Right lobe of liver (tissue), 6 donors: ENCODE data around the gene FGF11. TPM values are rescaled to one million over a fixed set of nuclear protein-coding genes. Genes with fewer than 3 reads are reported as not detected.

Experiments
- ATAC-seq, 4 donors: fragments of 200-7000 bp; cut with Tn5 transposase; one replicate each; pipeline ENCODE4 v1.9.1; 2020; ENCODE audit warnings: mild to moderate bottlenecking in 4 of 4, moderate library complexity in 4 of 4
- DNase-seq, 3 donors: peaks; one replicate each; pipeline ENCODE4 v3.0.0-alpha.2; 2020
- H3K27ac ChIP-seq, 3 donors: fragments of 200-600 bp; one replicate each; pipeline ENCODE4 v1.8.0; 2022
- H3K27me3 ChIP-seq, 2 donors: fragments of 200-600 bp; one replicate each; pipeline ENCODE4 v1.8.0; 2022
- H3K36me3 ChIP-seq, 4 donors: fragments of 200-600 bp; sonication (generic) in 1 of 4; one replicate each; pipeline versions ENCODE4 v1.5.1 to v1.8.0; 2017 to 2022; ENCODE audit warnings: control low read depth in 1 of 4
- H3K4me1 ChIP-seq, 4 donors: fragments of 200-600 bp; sonication (generic) in 1 of 4; one replicate each; pipeline versions ENCODE4 v1.5.1 to v1.8.0; 2017 to 2022; ENCODE audit warnings: control low read depth in 1 of 4
- H3K4me3 ChIP-seq, 3 donors: fragments of 200-600 bp; one replicate each; pipeline ENCODE4 v1.8.0; 2022
- H3K9me3 ChIP-seq, 4 donors: fragments of 200-600 bp; sonication (generic) in 1 of 4; one replicate each; pipeline versions ENCODE4 v1.5.1 to v1.8.0; 2017 to 2022; ENCODE audit warnings: control low read depth in 1 of 4
- POLR2A ChIP-seq: fragments of 450-650 bp; IDR thresholded peaks from one replicate; pipeline ENCODE4 v1.6.1; 2017; ENCODE audit warnings: antibody characterized with exemption, mild to moderate bottlenecking
- WGBS: methylation state at CpG from one replicate; pipeline ENCODE4 v1.1.6; 2018; ENCODE audit warnings: low coverage, low lambda C conversion rate; ENCODE audit not compliant: insufficient coverage; ENCODE audit errors: missing lambda C conversion rate; 5-methylcytosine and 5-hydroxymethylcytosine counted together
- intact Hi-C, 2 donors: fragments of 100-400 bp; cut with DNase I; formaldehyde crosslinking; loops; one replicate each; pipeline versions ENCODE4 v1.11.2 to v1.14.1; 2022
- total RNA-seq, 6 experiments: library from RNA; depleted of rRNA in 2 of 6; stranded (reverse); fragments of >200 nt in 2 of 6; fragmentation: NEBNext Ultra II Directional in 3 of 6; extraction: Animal tissue kit (Norgen Biotek cat#: 25700) in 3 of 6; gene quantifications; one replicate each; pipeline versions ENCODE4 v1.1.0 to v1.2.4, GENCODE V29; 2016 to 2023
- TF ChIP-seq, protein P1 (sequence below), 4 donors: fragments of 200-600 bp in 3 of 4; fragments of 450-650 bp in 1 of 4; IDR thresholded peaks; one replicate each; pipeline versions ENCODE4 v1.5.1 to v1.8.0; 2016 to 2022; ENCODE audit warnings: antibody characterized with exemption in 4 of 4, mild to moderate bottlenecking in 2 of 4
- donor health status: DM: no; HTN: yes; CAD: no.
- donor health status: DM: no; HTN: no; CAD: no.
- donor health status: DM: no; HTN: no; CAD: no.
- donor health status: DM: no; HTN: yes; CAD: no.
- donor health status: DM: no; HTN: yes; CAD: no.

The FGF11 gene
- total RNA-seq, 6 experiments from 2014 or later = 0.37 to 0.84 (median 0.68) TPM; not detected in 1

DNA sequence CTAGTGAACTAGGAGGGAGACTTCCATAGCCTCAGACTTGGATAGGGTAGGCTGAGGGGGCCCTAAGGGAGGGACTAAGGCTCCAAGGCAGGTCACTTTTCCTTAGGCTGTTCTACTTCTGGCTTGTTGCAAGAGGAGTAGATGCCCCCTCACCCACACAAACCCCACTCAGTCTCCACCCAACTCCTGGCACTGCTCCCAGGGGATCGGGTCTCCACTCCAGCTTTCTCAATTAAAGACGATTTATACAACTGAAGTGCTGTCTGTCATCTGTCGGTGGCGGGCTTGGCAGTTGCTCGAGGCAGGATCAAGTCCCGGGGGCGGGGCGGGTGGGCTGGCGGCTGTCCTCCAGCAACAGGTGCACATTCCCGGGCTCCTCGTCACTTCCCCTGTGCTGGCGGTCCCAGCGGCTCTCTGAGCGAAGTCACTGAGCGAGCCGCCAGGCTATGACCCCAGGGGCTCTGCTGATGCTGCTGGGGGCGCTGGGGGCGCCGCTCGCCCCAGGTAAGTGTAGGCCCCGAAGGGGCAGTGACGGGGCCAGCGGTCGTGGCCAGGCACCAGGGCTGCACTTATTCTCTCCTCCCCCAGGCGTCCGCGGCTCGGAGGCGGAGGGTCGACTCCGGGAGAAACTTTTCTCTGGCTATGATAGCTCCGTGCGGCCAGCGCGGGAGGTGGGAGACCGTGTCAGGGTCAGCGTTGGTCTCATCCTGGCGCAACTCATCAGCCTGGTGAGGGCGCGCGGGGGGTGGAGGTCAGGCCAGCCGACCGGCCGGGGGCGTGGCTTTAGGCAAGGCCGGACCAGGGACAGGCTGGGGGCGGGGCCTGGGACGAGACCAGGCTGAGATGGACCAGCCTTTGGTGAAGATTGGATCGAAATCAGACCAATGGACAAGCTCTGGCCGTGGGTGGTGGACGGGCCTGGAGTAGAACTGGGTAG lies 5.6 kb downstream of the FGF11 start, which contains the start of gene CHRNB1:
CHRNB1 (plus strand) TSS at position 380 of the 937 bp plus-strand sequence; CDS start at position 447, 67 bp downstream.
- WGBS = 0% methylated on average over 9 of the region's 51 CpGs
- DNase-seq (peak; percentile 93 to 95 (median 95)), ATAC-seq (peak; percentile 92 to 95 (median 94))
- Histone ChIP-seq H3K4me3 (peak within 1 kb of the TSS; percentile 52 to 72 (median 57)), H3K4me1 (peaks cover 0 to 18% (median 4%) of the 10 kb centered on the region in 4 donors), H3K27me3 (no peaks in the 10 kb centered on the region), H3K9me3 (no peaks in the 10 kb centered on the region), H3K27ac (peak within 1 kb of the TSS in 2 of 3 donors; percentile 24 to 73), H3K36me3 (no peaks in the 10 kb centered on the region)
- peak; percentile 50 for TF ChIP-seq POLR2A
- TF ChIP-seq, protein P1, sequence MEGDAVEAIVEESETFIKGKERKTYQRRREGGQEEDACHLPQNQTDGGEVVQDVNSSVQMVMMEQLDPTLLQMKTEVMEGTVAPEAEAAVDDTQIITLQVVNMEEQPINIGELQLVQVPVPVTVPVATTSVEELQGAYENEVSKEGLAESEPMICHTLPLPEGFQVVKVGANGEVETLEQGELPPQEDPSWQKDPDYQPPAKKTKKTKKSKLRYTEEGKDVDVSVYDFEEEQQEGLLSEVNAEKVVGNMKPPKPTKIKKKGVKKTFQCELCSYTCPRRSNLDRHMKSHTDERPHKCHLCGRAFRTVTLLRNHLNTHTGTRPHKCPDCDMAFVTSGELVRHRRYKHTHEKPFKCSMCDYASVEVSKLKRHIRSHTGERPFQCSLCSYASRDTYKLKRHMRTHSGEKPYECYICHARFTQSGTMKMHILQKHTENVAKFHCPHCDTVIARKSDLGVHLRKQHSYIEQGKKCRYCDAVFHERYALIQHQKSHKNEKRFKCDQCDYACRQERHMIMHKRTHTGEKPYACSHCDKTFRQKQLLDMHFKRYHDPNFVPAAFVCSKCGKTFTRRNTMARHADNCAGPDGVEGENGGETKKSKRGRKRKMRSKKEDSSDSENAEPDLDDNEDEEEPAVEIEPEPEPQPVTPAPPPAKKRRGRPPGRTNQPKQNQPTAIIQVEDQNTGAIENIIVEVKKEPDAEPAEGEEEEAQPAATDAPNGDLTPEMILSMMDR (IDR thresholded peaks at IDR 0.05) = no peak
- intact Hi-C loops = no loop called here

DNA sequence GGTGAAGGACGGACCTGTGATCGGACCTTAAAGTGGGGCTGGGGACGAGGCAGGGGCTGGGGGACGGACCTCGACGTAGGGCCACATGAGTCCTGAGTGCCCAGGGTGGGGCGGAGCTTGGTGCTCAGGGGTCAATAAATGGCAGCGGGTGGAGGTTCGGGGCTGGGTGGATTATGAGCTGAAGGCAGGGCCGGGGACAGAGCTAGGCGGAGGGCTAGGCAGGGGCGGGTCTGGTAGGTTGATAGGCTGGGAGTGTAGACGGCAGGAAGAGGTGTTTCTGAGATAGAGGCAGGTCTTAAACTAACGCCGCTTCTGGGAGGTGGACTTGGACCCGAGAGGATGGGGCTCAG lies 6.3 kb downstream of the FGF11 start:
- Histone ChIP-seq H3K36me3 (no peaks in the 10 kb centered on the region), H3K9me3 (no peaks in the 10 kb centered on the region), H3K27me3 (no peaks in the 10 kb centered on the region), H3K4me3 (peak overlapping the region; percentile 52 to 72 (median 57)), H3K4me1 (peaks cover 0 to 11% (median 2%) of the 10 kb centered on the region in 4 donors), H3K27ac (peak overlapping the region in 2 of 3 donors; percentile 24 to 73)
- ATAC-seq (peak; percentile 82 to 93 (median 86)), DNase-seq (peak; percentile 82 to 91 (median 91))
- intact Hi-C loops = no loop called here
- WGBS = 2% methylated on average over 16 of the region's 16 CpGs
- peak; percentile 37 for TF ChIP-seq POLR2A
- TF ChIP-seq, protein P1 (IDR thresholded peaks at IDR 0.05) = no peak

DNA sequence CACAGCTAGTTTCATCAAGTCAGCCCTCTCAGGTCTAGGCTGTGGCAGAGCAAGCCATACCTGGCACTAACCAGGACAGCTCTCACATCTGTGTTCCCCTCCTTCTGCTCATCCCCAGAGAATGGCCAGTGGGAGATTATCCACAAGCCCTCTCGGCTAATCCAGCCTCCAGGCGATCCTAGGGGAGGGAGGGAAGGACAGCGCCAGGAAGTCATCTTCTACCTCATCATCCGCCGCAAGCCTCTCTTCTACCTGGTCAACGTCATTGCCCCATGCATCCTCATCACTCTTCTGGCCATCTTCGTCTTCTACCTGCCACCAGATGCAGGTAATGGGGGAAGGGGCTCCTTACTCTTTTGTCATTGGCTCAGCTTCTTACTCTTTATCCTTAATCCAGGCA lies 9.1 kb downstream of the FGF11 start:
- intact Hi-C loops = no loop called here
- WGBS = 95% methylated on average over 4 of the region's 7 CpGs

DNA sequence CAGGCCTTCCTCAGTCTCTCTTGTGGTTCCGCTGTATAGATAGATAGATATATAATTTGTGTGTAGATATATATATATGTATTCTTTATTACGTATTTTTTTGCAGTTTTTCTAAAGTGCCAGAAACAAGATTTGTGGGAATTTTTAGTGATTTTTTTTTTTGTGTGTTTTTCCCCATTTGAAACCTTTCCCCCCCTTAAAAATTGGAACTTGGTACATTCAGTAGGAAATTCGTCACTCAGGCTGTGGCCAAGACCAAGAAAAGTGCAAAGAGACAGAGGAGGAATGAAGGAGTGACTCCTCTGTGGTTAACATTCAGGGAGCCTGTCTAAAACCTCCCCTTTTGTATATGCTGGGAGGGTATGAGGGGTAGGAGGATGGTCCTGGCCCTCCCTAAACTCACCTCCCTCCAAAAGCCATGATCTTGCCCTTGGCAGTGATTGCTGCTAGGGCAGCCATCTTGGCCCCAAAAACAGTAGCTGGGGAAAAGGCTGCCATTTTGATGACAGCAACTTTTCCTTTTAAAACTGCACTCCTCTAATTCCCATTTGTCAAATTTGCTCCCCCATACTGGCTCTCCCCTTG lies 20.7 kb downstream of the FGF11 start:
- H3K36me3 ChIP-seq = peaks cover 0 to 3% (median 0%) of the 10 kb centered on the region in 4 donors
- WGBS = 71% methylated on average over 3 of the region's 3 CpGs
- DNase-seq (no peak), ATAC-seq (no peak)
- no peak overlapping the region for H3K27ac ChIP-seq
- TF ChIP-seq POLR2A = no peak
- TF ChIP-seq, protein P1 (IDR thresholded peaks at IDR 0.05) = no peak
- no peaks in the 10 kb centered on the region for H3K9me3 ChIP-seq
- no peaks in the 10 kb centered on the region for H3K27me3 ChIP-seq
- intact Hi-C loops = no loop called here
- H3K4me1 ChIP-seq = no peaks in the 10 kb centered on the region
- no peak overlapping the region for H3K4me3 ChIP-seq

More for the DNA sequence above, 9.1 kb downstream of the FGF11 start:
- no peak for ATAC-seq
- Histone ChIP-seq H3K9me3 (no peaks in the 10 kb centered on the region), H3K4me1 (peaks cover 0 to 6% (median 2%) of the 10 kb centered on the region in 4 donors), H3K36me3 (no peaks in the 10 kb centered on the region), H3K27ac (no peak overlapping the region), H3K27me3 (no peaks in the 10 kb centered on the region), H3K4me3 (no peak overlapping the region)
- TF ChIP-seq, protein P1 (IDR thresholded peaks at IDR 0.05) = no peak
- no peak for TF ChIP-seq POLR2A
- no peak for DNase-seq
